GM23338 (cell line): Measurements from ENCODE around the gene PRUNE2. TPM values are rescaled to one million over a fixed set of nuclear protein-coding genes. Genes with fewer than 3 reads are reported as not detected.

Experiments
- ATAC-seq: fragments of 200-7000 bp; cut with Tn5 transposase; 3 replicates; pipeline ENCODE4 v1.9.1; 2020
- DNase-seq: peaks from one replicate; pipeline ENCODE4 v3.0.0-alpha.2; 2015; ENCODE audit warnings: low spot score
- H2AFZ ChIP-seq: fragments of 200-600 bp; sonication (generic); 2 replicates; pipeline ENCODE4 v1.8.0; 2016; ENCODE audit warnings: antibody characterized with exemption, mild to moderate bottlenecking, moderate library complexity
- H3F3A ChIP-seq: fragments of 200-600 bp; sonication (generic); replicated peaks from 2 replicates; pipeline ENCODE4 v1.8.0; 2017; ENCODE audit warnings: antibody characterized with exemption, mixed run types, low read depth
- H3K27ac ChIP-seq: fragments of 200-600 bp; sonication (generic); 2 replicates; pipeline ENCODE4 v1.6.1; 2016; ENCODE audit warnings: low read depth
- H3K27me3 ChIP-seq: fragments of 200-600 bp; sonication (generic); 2 replicates; pipeline ENCODE4 v1.8.0; 2016; ENCODE audit warnings: mild to moderate bottlenecking, mixed run types, moderate library complexity; ENCODE audit not compliant: insufficient read depth
- H3K36me3 ChIP-seq: fragments of 200-600 bp; sonication (generic); 2 replicates; pipeline ENCODE4 v1.8.0; 2016; ENCODE audit warnings: mild to moderate bottlenecking; ENCODE audit not compliant: insufficient read depth
- H3K4me1 ChIP-seq: fragments of 200-600 bp; sonication (generic); 2 replicates; pipeline ENCODE4 v1.8.0; 2016; ENCODE audit warnings: mild to moderate bottlenecking, moderate library complexity; ENCODE audit not compliant: insufficient read depth
- H3K4me2 ChIP-seq: fragments of 200-600 bp; sonication (generic); 2 replicates; pipeline ENCODE4 v1.7.1; 2017; ENCODE audit warnings: mixed run types
- H3K4me3 ChIP-seq: fragments of 200-600 bp; sonication (generic); 2 replicates; pipeline ENCODE4 v1.6.1; 2016; ENCODE audit warnings: mixed run types
- H3K79me2 ChIP-seq: fragments of 200-600 bp; sonication (generic); replicated peaks from 2 replicates; pipeline ENCODE4 v1.8.0; 2017; ENCODE audit warnings: mild to moderate bottlenecking; ENCODE audit not compliant: insufficient read depth
- H3K9me2 ChIP-seq: fragments of 200-600 bp; sonication (generic); 2 replicates; pipeline ENCODE4 v1.8.0; 2017; ENCODE audit not compliant: insufficient read depth
- H4K20me1 ChIP-seq: fragments of 200-600 bp; sonication (generic); replicated peaks from 2 replicates; pipeline ENCODE4 v1.8.0; 2017; ENCODE audit warnings: mild to moderate bottlenecking; ENCODE audit not compliant: insufficient read depth
- H3K27ac Mint-ChIP-seq: 2 replicates; pipeline ENCODE4 v1.8.0; 2020; ENCODE audit warnings: inconsistent platforms, mild to moderate bottlenecking, moderate library complexity, mixed read lengths
- H3K27me3 Mint-ChIP-seq: 3 replicates; pipeline ENCODE4 v1.8.0; 2022; ENCODE audit warnings: low read depth, mild to moderate bottlenecking, moderate library complexity, mixed read lengths, inconsistent platforms; ENCODE audit not compliant: insufficient read depth, poor library complexity
- H3K36me3 Mint-ChIP-seq: 3 replicates; pipeline ENCODE4 v1.8.0; 2021; ENCODE audit warnings: low read depth, mild to moderate bottlenecking, inconsistent platforms, moderate library complexity, mixed read lengths
- H3K4me1 Mint-ChIP-seq: 3 replicates; pipeline ENCODE4 v1.8.0; 2020; ENCODE audit warnings: mild to moderate bottlenecking, inconsistent platforms, mixed read lengths
- H3K4me3 Mint-ChIP-seq: 3 replicates; pipeline ENCODE4 v1.8.0; 2021; ENCODE audit warnings: moderate library complexity, mild to moderate bottlenecking, inconsistent platforms, mixed read lengths
- H3K9me3 Mint-ChIP-seq: 3 replicates; pipeline ENCODE4 v1.8.0; 2020; ENCODE audit warnings: moderate library complexity, mild to moderate bottlenecking, inconsistent platforms, mixed read lengths
- CREB1 ChIP-seq: fragments of 250-450 bp; sonication (Bioruptor Pico); IDR thresholded peaks from 2 replicates; pipeline ENCODE4 v1.5.0; 2020; ENCODE audit warnings: low read depth, mild to moderate bottlenecking, moderate library complexity
- CTCF ChIP-seq, 2 experiments: fragments of 200-600 bp in 1 of 2; sonication (generic) in 1 of 2; conservative IDR thresholded peaks; 2 replicates each; pipeline versions ENCODE4 v1.5.1 to v1.6.1; 2016 to 2017; ENCODE audit warnings: antibody characterized with exemption in 2 of 2, low read depth in 2 of 2, mild to moderate bottlenecking in 2 of 2, moderate library complexity in 1 of 2
- ETS1 ChIP-seq: IDR thresholded peaks from 2 replicates; pipeline ENCODE4 v1.6.1; 2016; ENCODE audit warnings: antibody characterized with exemption
- EZH2 ChIP-seq: fragments of 200-600 bp; sonication (generic); IDR thresholded peaks from one replicate; pipeline ENCODE4 v1.8.0; 2017; ENCODE audit warnings: antibody characterized with exemption, mild to moderate bottlenecking, low read depth; ENCODE audit not compliant: unreplicated experiment
- EZH2phosphoT487 ChIP-seq: fragments of 200-600 bp; sonication (generic); IDR thresholded peaks from one replicate; pipeline ENCODE4 v1.8.1; 2018; ENCODE audit warnings: antibody characterized with exemption; ENCODE audit not compliant: unreplicated experiment
- JUNB ChIP-seq: IDR thresholded peaks from one replicate; pipeline ENCODE4 v1.6.1; 2016; ENCODE audit warnings: antibody characterized with exemption; ENCODE audit not compliant: unreplicated experiment
- NANOG ChIP-seq: IDR thresholded peaks from 2 replicates; pipeline ENCODE4 v1.6.1; 2016; ENCODE audit warnings: antibody characterized with exemption, borderline replicate concordance
- POLR2AphosphoS5 ChIP-seq: IDR thresholded peaks from 2 replicates; pipeline ENCODE4 v1.6.1; 2016; ENCODE audit warnings: antibody characterized with exemption, low read depth
- REST ChIP-seq: IDR thresholded peaks from one replicate; pipeline ENCODE4 v1.6.1; 2018; ENCODE audit warnings: antibody characterized with exemption; ENCODE audit not compliant: unreplicated experiment
- STAT1 ChIP-seq: IDR thresholded peaks from one replicate; pipeline ENCODE4 v1.6.1; 2016; ENCODE audit warnings: antibody characterized with exemption; ENCODE audit not compliant: unreplicated experiment
- ZNF114 ChIP-seq: fragments of 250-450 bp; sonication (Bioruptor Pico); IDR thresholded peaks from 2 replicates; pipeline ENCODE4 v1.5.0; 2020; ENCODE audit warnings: mild to moderate bottlenecking, moderate library complexity
- ZNF331 ChIP-seq: fragments of 250-450 bp; sonication (Bioruptor Pico); IDR thresholded peaks from 2 replicates; pipeline ENCODE4 v1.5.0; 2020; ENCODE audit warnings: low read depth, mild to moderate bottlenecking, moderate library complexity
- ZNF462 ChIP-seq: fragments of 250-450 bp; sonication (Bioruptor Pico); IDR thresholded peaks from 2 replicates; pipeline ENCODE4 v1.5.0; 2020; ENCODE audit warnings: mild to moderate bottlenecking, moderate library complexity
- polyA plus RNA-seq: library from polyadenylated mRNA; unstranded; fragments of >200 nt; fragmentation: Nextera tagmentation; extraction: Ambion mirVana; gene quantifications from 2 replicates; pipeline ENCODE4 v1.2.1, GENCODE V29; 2016
- total RNA-seq: library from RNA; depleted of rRNA; stranded (reverse); fragments of >200 nt; shearing (Covaris generic); gene quantifications from 2 replicates; pipeline ENCODE4 v1.2.3, GENCODE V29; 2014

The PRUNE2 gene
- total and polyA plus RNA-seq, 2 experiments from 2014 or later, result 10.6 to 26.5 TPM

- Mint-ChIP-seq H3K36me3 (no peaks in the 10 kb centered on the region), H3K27ac (no peak overlapping the region), H3K4me3 (no peak overlapping the region), H3K9me3 (no peaks in the 10 kb centered on the region), H3K4me1 (peaks cover 9% of the 10 kb centered on the region; the same call in 2 of the 3 replicates), H3K27me3 (peaks cover 2% of the 10 kb centered on the region)
- H3K27ac ChIP-seq, result no peak overlapping the region
- DNase-seq, result no peak
- no peaks in the 10 kb centered on the region for H3K9me2 ChIP-seq
- H3K4me2 ChIP-seq, result no peak overlapping the region
- no peaks in the 10 kb centered on the region for H4K20me1 ChIP-seq
- H3K27me3 ChIP-seq, result no peaks in the 10 kb centered on the region
- no peaks in the 10 kb centered on the region for H3F3A ChIP-seq
- H2AFZ ChIP-seq, result no peak overlapping the region
- no peaks in the 10 kb centered on the region for H3K79me2 ChIP-seq
- TF ChIP-seq CREB1 (CRISPR knock-in tag), result no peak
- TF ChIP-seq CTCF (conservative IDR thresholded peaks at IDR 0.05; ENCODE audit: low read depth in 2 of 2), result no peak
- TF ChIP-seq STAT1, result no peak
- no peak for TF ChIP-seq EZH2phosphoT487
- no peak for TF ChIP-seq ZNF331
- no peak for TF ChIP-seq JUNB
- no peak for TF ChIP-seq ZNF462 (CRISPR knock-in tag)
- TF ChIP-seq EZH2, result no peak
- TF ChIP-seq ZNF114, result no peak
- TF ChIP-seq REST, result no peak
- no peak for TF ChIP-seq ETS1
- TF ChIP-seq NANOG, result no peak
- TF ChIP-seq POLR2AphosphoS5, result no peak
- H3K4me3 ChIP-seq, result no peak overlapping the region
- ATAC-seq, result no peak
- H3K4me1 ChIP-seq, result no peaks in the 10 kb centered on the region
- no peaks in the 10 kb centered on the region for H3K36me3 ChIP-seq
Measured at GRCh38 chr9:76620581-76620980, 285.3 kb downstream of the PRUNE2 start.
